Spinal cord (tissue), 10 donors: ENCODE results near the gene CEP164. TPM values are rescaled to one million over a fixed set of nuclear protein-coding genes. Genes with fewer than 3 reads are reported as not detected.
"Not testable (repeated sequence)": the region's sequence is repeated elsewhere in the genome, so short reads cannot be mapped to it uniquely, and the experiment has no call there.

Experiments used
- DNase-seq, 6 donors: peaks; one replicate each; pipeline versions ENCODE4 v3.0.0 to v3.0.0-alpha.2; 2013 to 2015; ENCODE audit warnings: low spot score in 6 of 6, low read depth in 4 of 6
- H3K27ac ChIP-seq: one replicate; pipeline ENCODE4 v1.5.1; 2013; ENCODE audit warnings: low read depth, low read length, control low read depth
- H3K27me3 ChIP-seq: one replicate; pipeline ENCODE4 v1.6.1; 2013; ENCODE audit warnings: low read length; ENCODE audit not compliant: control insufficient read depth, insufficient read depth
- H3K36me3 ChIP-seq: one replicate; pipeline ENCODE4 v1.6.1; 2013; ENCODE audit warnings: low read length; ENCODE audit not compliant: control insufficient read depth, insufficient read depth
- H3K4me1 ChIP-seq: one replicate; pipeline ENCODE4 v1.6.1; 2013; ENCODE audit warnings: low read length; ENCODE audit not compliant: control insufficient read depth, insufficient read depth
- H3K4me3 ChIP-seq: one replicate; pipeline ENCODE4 v1.5.1; 2013; ENCODE audit warnings: low read depth, low read length, control low read depth
- H3K9me3 ChIP-seq: one replicate; pipeline ENCODE4 v1.6.1; 2013; ENCODE audit warnings: low read length; ENCODE audit not compliant: control insufficient read depth, insufficient read depth
- WGBS: methylation state at CpG from one replicate; pipeline ENCODE4 v1.1.5; 2013; ENCODE audit warnings: missing lambda C conversion rate; ENCODE audit not compliant: insufficient coverage; 5-methylcytosine and 5-hydroxymethylcytosine counted together
- polyA plus RNA-seq, 2 donors: library from polyadenylated mRNA; unstranded; fragments of 120-200 nt; gene quantifications; one replicate each; pipeline ENCODE4 v1.2.1, GENCODE V29; 2013; ENCODE audit not compliant: insufficient read length in 2 of 2
- total RNA-seq, 2 donors: library from RNA; depleted of rRNA in 1 of 2; stranded (reverse); fragments of 120-200 nt in 1 of 2; fragments of >200 nt in 1 of 2; gene quantifications; one replicate each; pipeline versions ENCODE4 v1.2.3 to v1.2.4, GENCODE V29; 2013 to 2014
- donor health status: healthy.

The CEP164 gene
- total and polyA plus RNA-seq, 4 donors, result 15.3 to 41.3 (median 29.7) TPM

DNA sequence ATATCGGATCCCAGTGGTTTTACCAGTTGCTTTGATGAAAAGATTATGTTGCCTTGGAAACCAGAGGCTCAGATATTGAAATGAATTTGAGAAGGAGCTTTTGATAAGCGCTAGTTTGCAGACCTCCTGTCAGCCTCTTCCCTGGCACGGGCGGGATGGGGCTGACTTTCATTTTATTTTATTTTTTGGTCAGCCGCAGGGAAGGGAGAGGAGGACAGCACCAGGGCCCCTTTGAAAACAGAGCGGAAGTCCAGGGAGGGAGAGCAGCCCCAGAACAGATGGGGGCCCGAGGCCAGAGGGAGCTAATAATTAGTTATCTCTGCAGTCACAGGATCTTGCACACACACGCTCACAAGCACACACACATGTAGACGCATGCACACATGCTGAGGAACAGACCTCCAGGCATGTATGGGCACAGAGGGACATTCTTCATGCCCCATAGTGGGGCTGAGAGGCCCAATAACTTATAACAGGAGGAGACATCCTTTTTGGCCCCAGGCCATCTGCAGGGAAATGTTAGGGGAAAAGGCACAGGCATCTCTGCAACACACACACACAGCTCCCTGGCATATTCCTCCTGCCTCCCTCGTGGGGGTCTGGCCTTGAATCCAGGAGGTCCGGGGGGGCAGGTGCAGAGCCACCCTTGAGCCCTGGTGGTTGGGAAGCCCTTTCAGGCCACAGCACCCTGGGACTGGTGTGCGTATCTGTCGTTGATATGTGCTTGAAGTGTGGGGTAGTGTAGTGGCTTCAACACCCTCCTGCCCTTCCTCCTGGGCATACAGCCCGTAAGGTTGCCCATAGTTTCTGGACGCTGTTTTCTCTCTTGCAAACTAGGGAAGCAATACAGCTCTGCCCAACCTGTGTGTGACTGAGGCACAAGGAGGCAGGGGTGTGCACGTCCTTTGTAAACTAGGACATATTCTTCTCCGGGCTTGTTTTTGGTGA lies 117.3 kb downstream of the CEP164 start:
- H3K4me3 ChIP-seq, result no peak overlapping the region
- no peak overlapping the region for H3K27ac ChIP-seq
- H3K4me1 ChIP-seq, result peaks cover 24% of the 10 kb centered on the region
- WGBS, result 48% methylated on average over 13 of the region's 17 CpGs
- H3K36me3 ChIP-seq, result peaks cover 44% of the 10 kb centered on the region
- peak in 2 of 6 donors; percentile 29 to 73 for DNase-seq
- peaks cover 13% of the 10 kb centered on the region for H3K27me3 ChIP-seq
- no peaks in the 10 kb centered on the region for H3K9me3 ChIP-seq

DNA sequence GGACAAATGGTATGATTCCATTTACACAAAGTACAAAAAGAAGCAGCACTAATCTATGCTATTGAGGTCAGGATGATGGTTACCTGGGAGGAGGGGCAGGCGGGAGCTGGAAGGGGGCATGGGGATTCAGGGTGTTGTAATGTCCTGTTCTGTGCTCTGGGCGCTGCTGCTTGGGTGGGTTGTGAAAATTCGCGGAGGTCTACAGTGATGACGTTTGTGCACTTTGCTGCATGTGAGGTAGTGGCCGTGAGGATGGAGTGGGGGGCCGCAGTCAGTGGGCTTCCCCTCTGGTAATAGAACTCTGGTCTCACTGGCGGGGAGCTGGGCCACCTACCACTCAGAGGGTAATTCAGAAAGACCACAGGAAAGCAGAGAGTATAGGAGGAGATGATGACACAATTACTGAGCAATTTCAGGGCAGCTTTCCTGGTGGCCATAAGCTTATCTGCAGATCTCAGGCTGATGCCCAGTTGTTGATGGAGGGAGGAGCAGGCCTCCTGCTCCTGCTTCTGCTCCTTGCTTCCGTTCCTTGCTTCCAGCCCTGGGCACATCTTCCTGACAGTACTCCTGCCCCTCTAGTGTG lies 121.5 kb downstream of the CEP164 start:
- no peak overlapping the region for H3K27ac ChIP-seq
- peaks cover 16% of the 10 kb centered on the region for H3K36me3 ChIP-seq
- peaks cover 4% of the 10 kb centered on the region for H3K9me3 ChIP-seq
- peaks cover 5% of the 10 kb centered on the region for H3K27me3 ChIP-seq
- no peak for DNase-seq
- 89% methylated on average over 8 of the region's 9 CpGs for WGBS
- no peak overlapping the region for H3K4me3 ChIP-seq
- H3K4me1 ChIP-seq, result peaks cover 13% of the 10 kb centered on the region

- Histone ChIP-seq H3K4me3 (no peak overlapping the region), H3K27me3 (no peaks in the 10 kb centered on the region), H3K4me1 (peaks cover 9% of the 10 kb centered on the region), H3K36me3 (peaks cover 32% of the 10 kb centered on the region), H3K9me3 (peaks cover 9% of the 10 kb centered on the region), H3K27ac (no peak overlapping the region)
- DNase-seq, result no peak
- WGBS, result 90% methylated on average over 2 of the region's 6 CpGs
Measured at GRCh38 chr11:117453886-117454563, 126.4 kb downstream of the CEP164 start.

GRCh38 chr11:117454564-117454917 lies 126.9 kb downstream of the CEP164 start:
- H3K27me3 ChIP-seq, result no peaks in the 10 kb centered on the region
- DNase-seq, result no peak
- no peak overlapping the region for H3K4me3 ChIP-seq
- peaks cover 9% of the 10 kb centered on the region for H3K4me1 ChIP-seq
- no peak overlapping the region for H3K27ac ChIP-seq
- H3K9me3 ChIP-seq, result peaks cover 9% of the 10 kb centered on the region
- 100% methylated on average over 1 of the region's 1 CpG for WGBS
- peaks cover 33% of the 10 kb centered on the region for H3K36me3 ChIP-seq

DNA sequence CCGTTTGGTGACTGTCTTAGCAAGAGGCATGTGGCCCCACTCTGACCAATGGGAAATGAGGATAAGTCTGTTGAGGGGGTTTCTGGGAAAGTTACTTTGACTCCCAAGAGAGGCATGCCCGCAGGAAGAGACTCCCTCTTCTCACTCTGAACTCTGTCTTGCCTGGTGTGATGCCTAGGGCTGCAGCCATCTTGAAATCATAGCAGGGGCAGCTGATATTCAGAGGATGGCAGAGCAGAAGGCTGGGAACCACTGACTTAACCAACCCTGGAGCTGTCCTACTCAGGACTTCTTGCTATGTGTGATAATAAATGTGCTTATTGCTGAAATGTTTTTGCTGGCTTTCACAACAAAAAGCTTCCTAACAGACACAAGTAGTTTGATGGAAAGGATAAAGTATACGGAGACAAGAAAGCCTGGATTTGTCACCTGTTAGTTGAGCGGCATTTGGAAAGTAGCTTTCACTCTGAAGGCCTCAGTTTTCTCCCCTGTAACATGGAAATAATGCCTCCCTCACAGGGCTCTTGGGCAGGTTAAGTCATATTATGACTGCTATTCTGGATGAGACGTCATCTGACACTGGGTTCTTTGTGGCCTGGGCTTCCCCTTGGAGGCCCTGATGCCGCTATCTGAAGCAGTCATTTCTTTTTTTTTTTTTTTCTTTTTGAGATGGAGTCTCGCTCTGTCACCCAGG lies 128.5 kb downstream of the CEP164 start:
- no peak overlapping the region for H3K4me3 ChIP-seq
- H3K4me1 ChIP-seq, result peaks cover 9% of the 10 kb centered on the region
- no peak for DNase-seq
- peaks cover 9% of the 10 kb centered on the region for H3K9me3 ChIP-seq
- H3K36me3 ChIP-seq, result peaks cover 37% of the 10 kb centered on the region
- H3K27me3 ChIP-seq, result no peaks in the 10 kb centered on the region
- 93% methylated on average over 2 of the region's 7 CpGs for WGBS
- H3K27ac ChIP-seq, result no peak overlapping the region

DNA sequence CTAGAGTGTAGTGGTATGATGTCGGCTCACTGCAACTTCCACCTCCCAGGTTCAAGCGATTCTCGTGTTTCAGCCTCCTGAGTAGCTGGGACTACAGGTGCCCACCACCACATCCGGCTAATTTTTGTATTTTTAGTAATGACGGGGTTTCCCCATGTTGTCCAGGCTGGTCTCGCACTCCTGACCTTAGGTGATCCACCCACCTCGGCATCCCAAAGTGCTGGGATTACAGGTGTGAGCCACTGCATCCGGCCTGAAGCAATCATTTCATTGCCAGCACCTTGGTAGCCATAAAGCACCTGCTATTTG lies 129.0 kb downstream of the CEP164 start:
- H3K4me3 ChIP-seq, DNase-seq, H3K9me3 ChIP-seq, H3K27ac ChIP-seq, H3K4me1 ChIP-seq, H3K27me3 ChIP-seq: not testable (repeated sequence)
- WGBS, result 98% methylated on average over 7 of the region's 8 CpGs
- H3K36me3 ChIP-seq, result peaks cover 42% of the 10 kb centered on the region

DNA sequence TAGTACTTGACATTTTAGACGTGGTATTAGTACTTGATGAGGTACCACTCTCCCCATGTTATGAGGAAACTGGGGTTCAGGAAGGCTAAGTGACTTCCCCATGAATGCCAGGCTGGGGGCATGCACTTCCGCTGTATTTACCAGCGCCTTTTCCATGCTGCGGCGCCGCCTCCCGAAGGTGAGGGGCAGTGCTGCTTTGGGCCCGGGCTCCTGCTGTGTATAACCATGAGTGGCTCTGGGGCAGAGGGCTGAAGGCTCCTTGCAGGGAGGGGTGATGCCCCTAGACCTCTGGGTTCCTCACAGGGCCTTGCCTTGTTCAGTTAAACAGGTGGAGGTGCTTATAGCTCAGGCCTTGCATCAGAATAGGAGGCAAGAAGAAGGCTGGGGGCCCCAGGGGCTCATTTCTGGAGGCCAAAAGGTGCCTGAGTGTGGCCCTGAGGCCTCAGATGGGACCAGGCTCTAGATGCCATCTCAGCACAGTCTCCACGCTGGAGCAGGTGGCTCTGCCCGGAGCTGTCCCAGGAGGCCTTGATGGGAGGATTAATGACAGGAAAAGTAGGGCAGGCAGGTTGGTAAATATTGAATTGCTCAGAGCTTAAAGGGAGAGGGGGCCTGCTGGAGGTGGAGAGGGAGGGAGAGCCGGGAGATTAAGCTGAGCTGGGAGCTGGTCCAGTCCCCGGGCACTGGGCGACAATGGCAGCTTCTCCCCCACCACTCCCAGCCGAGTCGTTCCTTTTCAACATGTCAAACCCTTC lies 129.6 kb downstream of the CEP164 start:
- Histone ChIP-seq H3K9me3 (peaks cover 9% of the 10 kb centered on the region), H3K36me3 (peaks cover 46% of the 10 kb centered on the region), H3K4me3 (no peak overlapping the region), H3K27me3 (no peaks in the 10 kb centered on the region), H3K27ac (no peak overlapping the region), H3K4me1 (peaks cover 14% of the 10 kb centered on the region)
- WGBS, result 81% methylated on average over 11 of the region's 15 CpGs
- DNase-seq, result peak in 1 of 6 donors; percentile 33

DNA sequence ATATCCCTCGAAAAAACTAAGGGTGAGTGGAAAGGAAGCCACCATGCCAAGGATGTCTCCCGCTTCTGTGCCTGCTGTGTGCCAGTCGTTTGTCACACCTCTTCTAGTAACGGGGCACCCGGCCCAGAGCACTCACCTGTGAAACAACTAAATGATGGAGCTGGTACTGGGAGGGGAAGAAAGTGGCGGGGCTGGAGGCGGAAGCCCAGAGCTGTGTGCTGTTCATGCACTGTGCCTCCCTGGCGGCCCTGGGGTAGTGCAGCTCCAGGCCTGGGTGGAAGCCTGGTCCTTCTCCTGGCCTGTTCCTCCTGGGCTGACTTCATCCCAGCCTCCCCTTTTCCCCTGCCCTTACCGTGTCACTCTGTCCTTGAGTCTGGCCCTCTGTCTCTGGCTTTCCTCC lies 130.2 kb downstream of the CEP164 start:
- Histone ChIP-seq H3K27ac (no peak overlapping the region), H3K4me3 (no peak overlapping the region), H3K36me3 (peaks cover 49% of the 10 kb centered on the region)

More for the DNA sequence above, 130.2 kb downstream of the CEP164 start:
- WGBS, result 81% methylated on average over 8 of the region's 9 CpGs
- Histone ChIP-seq H3K4me1 (peaks cover 17% of the 10 kb centered on the region), H3K27me3 (no peaks in the 10 kb centered on the region), H3K9me3 (peaks cover 9% of the 10 kb centered on the region)
- no peak for DNase-seq
